GM19193 (cell line): ENCODE measurements around the gene KATNIP.

Experiments
- POLR2A ChIP-seq: IDR thresholded peaks from 4 replicates; pipeline ENCODE4 v1.6.1; 2011; ENCODE audit not compliant: insufficient read depth, insufficient read length; ENCODE audit errors: extremely low read depth

KATNIP gene

DNA sequence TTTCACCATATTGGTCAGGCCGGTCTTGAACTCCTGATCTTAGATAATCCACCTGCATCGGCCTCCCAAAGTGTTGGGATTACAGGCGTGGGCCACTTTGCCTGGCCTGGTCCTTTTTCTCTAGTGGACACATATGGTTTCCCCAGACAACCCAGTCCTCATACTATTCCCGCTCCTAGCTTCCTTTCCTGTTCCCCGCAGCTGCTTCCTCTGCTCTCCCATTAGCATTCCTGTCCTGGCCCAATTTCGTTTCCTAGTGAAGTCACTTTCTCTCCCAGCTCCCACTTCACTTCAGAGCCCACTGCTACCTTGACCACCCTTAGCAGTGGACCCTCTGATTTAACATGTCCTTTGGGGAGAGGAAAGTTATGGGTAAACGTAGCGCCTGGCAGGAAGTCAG is 11.3 kb downstream of the KATNIP start:
- no peak for TF ChIP-seq POLR2A

DNA sequence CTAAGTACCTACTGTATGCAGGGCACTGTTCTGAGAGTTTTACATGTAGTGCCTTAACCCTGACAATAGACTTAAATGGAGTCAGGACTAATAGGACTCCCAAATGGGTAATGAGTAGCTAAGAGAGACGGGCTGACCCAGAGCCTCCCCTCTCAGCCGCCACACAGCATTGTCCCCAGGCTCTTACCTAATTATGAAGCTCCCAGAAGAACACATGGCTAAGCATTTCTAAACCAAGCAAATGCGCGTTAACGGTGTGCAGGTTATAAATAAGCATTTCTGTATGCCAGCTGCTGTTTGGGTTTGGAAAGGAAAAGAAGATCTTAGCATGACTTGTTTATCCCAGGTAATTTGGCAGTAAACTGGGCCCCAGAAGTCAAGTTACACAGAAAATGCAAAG is 14.3 kb downstream of the KATNIP start:
- TF ChIP-seq POLR2A, result no peak

DNA sequence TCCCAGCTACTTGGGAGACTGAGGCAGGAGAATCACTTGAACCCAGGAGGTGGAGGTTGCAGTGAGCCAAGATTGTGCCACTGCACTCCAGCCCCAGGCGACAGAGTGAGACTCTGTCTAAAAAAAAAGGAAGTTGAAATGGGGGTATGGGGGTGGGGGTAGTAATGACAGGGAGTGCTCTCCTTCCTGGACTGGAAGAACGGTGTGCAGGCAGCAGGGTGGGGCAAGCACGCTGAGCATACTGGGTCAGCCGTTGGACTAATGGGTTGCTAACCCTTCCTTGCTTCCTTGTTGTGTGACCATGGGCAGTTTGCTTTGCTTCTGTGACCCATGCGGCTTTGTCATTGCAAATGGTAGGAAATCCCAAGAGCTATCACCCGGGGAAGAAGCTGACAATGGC is 16.5 kb downstream of the KATNIP start:
- TF ChIP-seq POLR2A, result no peak

DNA sequence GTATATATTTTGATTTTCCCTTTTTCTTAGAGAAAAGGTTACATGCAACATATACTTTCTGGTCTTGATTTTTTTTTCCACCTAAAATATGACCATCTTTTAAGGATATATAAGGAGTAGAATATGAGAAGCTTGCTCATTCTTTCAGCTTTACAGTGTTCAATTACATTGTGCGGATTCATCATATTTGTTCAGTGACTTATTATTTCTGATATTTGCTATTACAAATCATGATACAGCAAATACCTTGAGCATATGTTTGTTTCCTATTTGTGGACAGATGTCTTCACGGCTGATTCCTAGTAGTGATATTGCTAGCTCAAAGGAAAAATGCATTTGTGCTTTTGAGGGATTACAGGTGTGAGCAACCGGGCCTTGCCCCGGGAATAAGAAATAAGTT is 18.1 kb downstream of the KATNIP start:
- TF ChIP-seq POLR2A, result no peak

DNA sequence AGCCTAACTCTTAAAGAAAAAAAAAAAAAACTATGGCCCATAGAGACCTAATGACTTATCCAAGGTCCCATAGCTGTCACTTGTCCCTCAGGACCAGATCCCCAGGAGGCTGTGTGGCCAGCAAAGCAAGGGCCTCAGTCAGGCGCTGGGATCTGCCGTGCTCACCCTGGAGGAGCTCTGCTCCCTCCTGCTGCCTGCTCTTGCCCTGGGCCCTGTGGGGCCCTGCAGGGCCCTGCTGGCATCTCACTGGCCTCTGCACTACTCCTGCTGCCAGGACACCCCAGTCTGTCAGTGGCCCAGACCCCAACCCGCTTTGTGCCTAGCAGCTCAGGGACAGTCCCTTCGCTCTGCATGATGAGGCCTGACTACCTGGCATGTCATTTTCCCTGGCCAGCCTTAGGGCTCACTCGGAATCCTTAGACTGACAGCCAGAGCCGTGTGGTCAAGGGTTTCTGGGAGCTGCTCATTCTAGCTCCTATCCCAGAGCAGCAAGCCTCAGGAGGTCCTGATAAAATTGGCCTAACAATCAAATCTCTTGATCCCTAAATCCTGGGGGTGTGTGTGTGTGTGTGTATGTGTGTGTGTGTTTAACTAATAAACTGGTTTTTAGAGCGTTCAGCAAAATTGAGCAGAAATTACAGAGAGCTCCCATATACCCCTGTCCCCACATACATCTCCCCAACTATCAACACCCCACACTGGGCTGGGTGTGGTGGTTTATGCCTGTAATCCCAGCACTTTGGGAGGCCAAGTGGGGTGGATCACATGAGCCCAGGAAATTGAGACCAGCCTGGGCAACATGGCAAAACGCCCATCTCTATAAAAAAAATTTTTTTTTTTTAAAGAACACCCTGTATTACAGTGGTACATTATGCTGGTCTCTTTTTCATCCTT is 21.7 kb downstream of the KATNIP start:
- no peak for TF ChIP-seq POLR2A

DNA sequence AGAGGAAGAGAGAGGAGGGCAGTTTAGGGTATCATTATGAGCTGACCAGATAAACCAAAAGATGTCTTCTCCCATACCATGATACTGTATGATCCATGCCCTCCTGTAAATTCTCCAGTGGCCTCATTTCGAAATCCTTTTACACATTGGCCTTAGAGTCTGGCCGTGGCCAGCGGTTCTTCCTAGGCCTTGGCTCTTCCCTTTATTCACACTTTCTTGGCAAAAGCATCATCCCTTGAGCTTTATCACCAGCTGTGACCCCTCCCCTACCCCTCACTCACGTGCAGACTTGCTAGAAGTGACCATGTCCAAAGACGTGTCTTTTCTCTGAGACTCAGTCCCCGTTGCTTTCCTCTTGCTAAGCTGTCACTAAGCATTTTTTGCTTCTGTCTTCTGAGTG is 22.8 kb downstream of the KATNIP start:
- TF ChIP-seq POLR2A, result no peak

DNA sequence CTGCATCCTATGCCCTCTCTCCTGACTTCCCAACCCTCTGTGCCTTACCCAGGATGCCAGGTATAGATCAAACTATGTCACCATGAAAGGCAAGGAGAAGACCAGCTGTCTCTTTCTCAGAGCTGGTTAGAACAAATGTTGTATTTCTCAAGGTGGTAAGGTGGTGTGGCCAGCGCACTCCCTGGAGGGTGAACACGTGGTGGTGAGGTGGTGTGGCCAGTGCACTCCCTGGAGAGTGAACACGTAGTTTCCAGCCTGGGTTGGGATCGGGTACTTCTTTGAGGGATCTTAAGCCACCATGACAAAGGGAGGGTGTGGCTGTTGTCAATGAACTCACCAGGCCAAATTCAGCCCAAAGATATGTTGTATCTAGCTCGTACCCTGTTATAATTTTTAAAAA is 26.8 kb downstream of the KATNIP start:
- TF ChIP-seq POLR2A, result no peak

DNA sequence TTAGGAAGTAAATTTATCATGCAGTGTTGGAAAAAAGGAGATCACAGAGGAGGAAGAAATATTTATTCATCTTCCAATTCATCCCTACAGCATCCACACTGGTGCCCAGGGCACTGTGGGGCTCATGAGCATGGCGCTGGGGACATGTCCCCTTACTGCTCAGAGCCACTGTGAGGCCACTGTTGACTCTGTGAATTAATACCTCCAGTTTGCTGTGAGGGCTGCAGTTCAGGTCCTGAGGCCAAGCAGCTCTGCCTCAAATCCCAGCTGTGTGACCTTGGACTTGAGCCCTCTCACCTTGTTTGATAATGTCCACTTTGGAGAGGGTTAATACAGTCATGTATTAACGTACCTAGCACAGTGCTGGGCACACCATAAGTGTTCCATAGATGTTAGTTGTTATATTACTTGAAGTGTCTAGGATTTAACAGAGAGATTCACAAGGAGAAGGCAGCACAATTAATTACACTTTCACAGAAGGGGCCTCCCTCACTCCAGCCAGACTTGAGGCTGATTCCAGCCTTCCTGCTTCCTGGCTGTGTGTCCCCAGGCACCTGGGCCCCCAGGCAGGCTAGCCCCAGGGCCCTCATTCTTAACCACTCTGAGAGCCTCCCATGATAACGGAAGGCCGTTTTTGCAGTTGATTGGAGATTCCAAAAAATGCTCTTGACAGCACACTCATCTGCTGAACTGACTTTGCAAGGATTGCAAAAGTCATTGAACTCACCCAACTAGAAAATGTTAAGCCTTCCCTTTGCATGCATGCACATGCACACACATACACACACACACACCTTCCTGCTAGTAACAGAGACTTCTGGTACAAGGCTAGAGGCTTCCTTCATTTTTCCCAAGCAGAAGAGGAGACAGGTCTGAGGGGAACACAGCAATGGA is 29.4 kb downstream of the KATNIP start:
- no peak for TF ChIP-seq POLR2A

DNA sequence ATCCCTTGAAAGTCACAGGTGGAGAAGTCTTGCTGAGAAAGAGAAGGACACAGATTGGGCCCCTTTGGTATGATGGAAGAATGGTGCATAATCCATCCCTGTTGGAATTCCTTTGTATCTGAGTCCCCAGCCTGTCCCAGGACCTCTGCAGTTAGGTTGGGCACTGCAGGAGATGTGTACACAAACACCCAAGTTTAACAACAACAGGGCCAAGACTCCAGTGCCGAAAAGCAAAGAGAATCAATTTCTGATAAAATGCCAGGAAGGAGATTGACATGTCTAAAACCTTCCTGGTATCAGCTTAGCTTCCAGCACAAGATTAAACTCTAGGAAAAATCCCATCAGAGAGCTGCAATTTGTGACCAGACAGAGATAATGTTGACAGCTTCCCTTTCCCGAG is 32.9 kb downstream of the KATNIP start:
- no peak for TF ChIP-seq POLR2A

DNA sequence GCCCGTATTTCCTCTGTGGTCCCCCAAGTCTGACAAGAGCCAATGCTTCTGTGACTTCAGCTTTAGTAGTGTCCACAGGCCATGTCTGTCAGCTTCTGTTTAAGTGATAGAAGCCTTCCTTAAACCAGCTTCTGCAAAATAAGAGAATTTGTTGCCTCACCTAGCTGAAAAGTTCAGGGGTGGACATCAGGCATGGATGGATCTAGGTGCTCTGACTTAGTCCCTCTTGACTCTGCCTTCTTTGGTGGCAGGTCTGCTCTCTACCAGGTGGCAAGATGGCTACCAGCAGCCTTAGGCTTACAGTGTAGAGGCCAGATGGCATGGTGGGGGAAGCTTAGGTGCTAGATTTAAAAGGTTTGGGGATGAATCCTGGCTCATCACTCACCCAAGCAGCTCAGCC is 33.7 kb downstream of the KATNIP start:
- TF ChIP-seq POLR2A, result no peak

DNA sequence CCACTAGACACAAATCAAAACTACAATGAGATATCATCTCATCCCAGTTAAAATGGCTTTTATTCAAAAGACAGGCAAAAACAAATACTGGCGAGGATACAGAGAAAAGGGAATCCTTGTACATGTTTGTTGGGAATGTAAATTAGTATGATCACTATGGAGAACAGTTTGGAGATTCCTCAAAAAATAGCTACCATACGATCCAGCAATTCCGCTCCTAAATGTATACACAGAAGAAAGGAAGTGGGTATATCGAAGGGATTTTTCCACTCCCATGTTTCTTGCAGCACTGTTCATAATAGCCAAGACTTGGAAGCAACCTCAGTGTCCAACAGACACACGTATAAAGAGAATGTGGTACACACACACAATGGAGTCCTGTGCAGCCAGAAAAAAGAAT is 35.3 kb downstream of the KATNIP start:
- TF ChIP-seq POLR2A, result no peak

DNA sequence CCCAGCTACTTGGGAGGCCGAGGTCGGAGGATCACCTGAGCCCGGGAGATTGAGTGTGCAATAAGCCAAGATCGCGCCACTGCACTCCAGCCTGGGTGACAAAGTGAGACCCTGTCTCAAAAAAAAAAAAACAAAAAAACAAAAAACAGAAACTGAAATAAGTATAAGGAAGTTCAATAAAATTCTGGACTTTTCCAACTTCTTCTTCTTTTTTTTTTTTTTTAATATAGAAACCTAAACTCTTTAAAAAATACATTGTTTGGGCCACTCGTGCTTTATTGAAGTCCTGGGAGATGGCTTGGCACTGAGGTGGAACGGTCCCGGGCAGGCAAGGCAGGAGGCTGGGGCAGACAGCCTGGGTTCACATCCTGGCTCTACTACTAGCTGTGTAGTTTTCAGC is 36.8 kb downstream of the KATNIP start:
- no peak for TF ChIP-seq POLR2A

DNA sequence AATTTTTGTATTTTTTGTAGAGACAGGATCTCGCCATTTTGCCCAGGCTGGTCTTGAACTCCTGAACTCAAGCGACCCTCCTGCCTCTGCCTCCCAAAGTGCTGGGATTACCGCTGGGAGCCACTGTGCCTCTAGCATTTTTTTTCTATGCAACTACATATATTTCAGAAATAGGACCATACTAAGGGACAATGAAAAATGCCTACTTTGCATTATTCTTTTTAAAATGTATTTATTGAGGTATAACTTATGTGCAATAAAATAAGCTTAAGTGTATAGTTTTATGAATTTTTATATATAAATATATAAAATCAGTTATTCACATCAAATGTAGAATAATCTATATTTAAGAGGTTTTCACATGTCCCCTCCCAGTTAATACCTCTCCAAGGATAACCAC is 38.1 kb downstream of the KATNIP start:
- TF ChIP-seq POLR2A, result no peak

DNA sequence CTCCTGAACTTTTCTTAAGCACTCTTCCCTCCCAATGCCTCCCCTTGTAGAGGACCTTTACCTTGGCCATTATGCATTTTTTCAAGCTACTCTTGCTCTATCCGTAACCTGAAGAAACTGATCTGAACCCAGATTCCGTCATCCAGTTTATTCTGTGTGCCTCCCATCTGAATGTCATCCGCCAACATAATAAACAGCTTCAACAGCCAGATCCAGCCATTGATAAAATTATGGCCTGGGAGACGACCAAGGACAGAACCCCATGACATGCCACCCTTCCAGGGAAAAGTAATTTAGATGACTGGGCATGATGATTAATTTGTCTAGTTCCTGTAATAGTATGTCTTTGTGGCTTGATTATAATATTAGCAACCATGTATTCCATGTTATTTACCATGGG is 41.9 kb downstream of the KATNIP start:
- no peak for TF ChIP-seq POLR2A

DNA sequence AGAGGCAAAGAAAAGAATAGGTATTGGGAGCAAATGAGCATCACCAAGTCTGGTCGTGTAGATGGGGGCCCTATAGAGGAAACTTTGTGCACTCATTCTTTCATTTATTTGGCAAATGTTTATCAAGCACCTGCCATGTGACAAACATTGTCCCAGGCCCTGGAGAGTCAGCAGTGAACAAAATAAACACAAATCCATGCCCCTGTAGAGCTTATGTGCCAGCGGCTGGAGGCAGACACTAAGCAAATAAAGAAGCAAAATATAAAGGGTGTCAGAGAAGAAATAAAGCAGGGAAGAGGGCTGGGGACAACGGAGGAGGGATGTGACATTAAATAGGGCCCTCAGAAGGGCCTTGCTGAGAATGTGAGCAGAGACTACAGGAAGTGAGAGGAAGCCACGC is 45.5 kb downstream of the KATNIP start:
- no peak for TF ChIP-seq POLR2A

DNA sequence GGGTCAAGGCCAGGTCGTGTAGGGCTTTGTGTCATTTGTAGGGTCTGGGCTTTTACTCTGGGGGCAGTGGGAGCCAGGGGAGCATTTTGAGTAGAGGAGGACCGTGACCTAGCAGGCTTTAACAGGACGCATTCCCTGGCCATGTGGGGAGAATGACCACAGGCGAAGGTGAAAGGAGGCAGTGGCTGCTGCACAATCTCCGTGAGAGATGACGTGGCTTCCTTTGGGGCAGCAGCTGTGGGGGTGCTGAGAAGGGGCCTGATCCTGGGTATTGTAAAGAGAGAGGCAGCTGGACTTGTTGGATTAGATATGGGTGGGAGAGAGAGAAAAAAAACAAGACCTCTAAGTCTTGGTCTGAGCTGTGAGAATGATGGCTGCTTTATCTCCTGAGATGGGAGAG is 46.0 kb downstream of the KATNIP start:
- TF ChIP-seq POLR2A, result no peak
